ENCODE data around the gene XYLT1.

The XYLT1 gene

GRCh38 chr16:17204644-17205043, 266.1 kb downstream of the XYLT1 start:
- no peak for DNase-seq (ENCODE audit: low read depth, low spot score)

DNA sequence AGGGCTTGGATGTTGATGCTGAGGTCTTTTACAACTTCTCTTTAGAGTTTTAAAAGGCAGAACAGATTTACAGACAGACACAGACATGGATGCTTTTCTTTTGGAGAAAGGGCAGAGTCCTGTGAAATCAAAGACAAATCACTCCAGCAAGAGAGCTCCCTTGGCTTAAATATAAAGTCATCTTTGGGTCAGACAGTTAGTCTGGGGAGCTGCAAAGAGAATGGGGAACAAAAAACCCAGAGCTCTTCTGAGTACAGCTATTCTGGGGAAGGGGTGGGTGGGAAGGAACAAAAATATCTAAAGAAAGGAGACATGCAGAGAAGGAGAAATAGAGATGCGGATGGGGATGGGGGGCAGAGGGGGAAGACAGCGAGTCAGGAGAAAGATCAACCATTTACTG, 266.6 kb downstream of the XYLT1 start:
- DNase-seq (ENCODE audit: low read depth, low spot score), result no peak

DNA sequence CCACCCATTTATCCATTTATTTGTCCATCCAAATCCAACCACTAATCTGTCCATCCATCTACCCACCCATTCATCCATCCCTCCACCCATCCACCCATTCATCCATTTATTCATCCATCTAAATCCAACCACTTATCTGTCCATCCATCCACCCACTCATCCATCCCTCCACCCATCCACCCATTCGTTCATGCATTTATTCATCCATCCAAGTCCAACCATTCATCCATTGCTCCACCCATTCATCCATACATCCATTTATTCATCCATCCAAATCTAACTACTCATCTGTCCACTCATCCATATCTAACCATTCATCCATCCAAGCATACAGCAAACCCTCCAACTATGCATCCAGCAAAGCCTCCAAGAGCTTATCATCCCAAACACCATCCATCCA, 267.3 kb downstream of the XYLT1 start:
- no peak for DNase-seq (ENCODE audit: low read depth, low spot score)

DNA sequence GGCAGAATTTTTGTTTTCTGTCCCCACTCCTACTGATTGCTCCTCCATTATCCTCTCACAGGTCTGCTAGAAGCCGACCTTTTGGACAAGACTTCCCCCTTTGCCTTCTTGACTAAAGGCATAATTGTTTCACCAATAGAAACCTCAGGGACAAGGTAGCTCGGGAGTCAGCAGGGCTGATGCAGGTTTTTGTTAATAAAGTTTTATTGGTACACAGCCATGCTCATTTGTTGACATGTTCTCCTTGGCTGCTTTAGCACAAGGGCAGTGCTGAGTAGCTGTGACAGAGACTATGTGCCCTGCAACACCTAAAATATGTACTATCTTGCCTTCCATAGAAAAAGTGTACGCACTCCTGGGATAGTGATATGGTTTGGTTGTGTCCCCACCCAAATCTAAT, 271.6 kb downstream of the XYLT1 start:
- no peak for DNase-seq (ENCODE audit: low read depth, low spot score)

DNA sequence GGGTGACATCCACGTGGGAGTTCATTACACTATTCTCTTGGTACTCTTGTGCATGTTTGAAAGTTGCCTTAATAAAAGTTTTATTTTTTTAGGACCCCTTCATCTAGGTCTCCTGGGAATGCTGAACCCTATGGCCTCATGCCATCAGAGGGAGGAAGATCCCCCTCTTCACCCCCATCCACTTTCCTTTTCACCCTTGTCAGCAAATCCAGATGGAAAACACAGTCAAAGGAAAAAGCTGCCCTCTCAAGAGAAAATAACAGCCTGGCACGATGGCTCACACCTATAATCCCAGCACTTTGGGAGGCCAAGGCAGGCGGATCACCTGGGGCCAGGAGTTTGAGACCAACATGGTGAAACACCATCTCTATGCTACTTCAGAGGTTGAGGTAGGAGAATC, 274.2 kb downstream of the XYLT1 start:
- no peak for DNase-seq (ENCODE audit: low read depth, low spot score)

DNA sequence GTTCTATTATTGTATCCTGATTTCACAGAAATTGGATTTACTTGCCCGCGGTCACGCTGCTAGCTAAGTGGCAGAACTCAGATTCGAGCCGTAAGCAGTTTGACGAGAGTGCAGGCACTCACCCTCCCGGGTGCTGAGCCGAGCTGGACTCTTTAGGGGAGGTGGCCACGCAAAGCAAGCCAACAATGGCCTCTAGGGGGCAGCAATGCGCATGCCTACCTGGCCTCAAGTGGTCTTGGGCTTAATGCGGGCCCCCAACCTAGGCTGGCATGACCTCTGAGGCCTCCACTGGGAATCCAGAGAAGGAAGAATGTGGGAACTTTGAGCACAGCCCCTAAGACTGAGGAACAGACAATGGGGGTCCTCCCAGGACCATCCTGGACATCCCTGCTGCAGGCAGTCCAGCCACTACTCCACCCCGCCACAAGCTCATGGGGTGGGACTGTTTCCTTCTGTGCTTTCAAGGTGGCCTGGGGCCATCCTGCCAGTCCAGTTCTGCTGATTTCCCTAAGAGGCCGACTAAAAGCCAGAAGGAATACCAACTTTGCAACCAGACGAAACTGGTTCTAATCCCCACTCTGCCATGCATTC, 276.5 kb downstream of the XYLT1 start:
- DNase-seq (ENCODE audit: low read depth, low spot score), result peak; percentile 22

DNA sequence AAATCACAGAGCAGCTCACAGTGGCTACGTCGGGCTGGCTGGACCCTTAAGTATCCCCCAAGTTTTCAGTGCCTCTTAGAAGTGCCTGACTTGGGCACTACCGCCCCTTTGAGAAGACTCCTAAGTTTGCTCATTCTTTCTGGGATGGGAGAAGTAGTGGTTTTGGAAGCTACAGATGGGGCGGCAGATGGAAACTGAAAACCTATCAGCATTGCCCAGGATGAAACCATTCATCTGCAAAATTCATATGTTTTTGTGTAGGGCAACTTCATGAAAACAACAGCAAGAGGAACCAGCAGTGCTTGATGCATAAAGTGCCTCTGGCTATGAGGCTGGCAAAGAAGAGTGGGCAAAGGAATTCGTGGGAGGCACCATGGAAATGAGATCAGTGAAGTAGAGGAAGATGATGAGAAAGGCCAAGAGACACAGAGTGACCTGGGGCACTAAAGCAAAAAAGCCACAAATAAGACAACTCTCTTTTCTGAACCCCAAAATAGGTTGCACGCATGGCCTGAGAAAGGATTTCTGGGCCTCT, 277.1 kb downstream of the XYLT1 start:
- DNase-seq (ENCODE audit: low read depth, low spot score), result no peak

DNA sequence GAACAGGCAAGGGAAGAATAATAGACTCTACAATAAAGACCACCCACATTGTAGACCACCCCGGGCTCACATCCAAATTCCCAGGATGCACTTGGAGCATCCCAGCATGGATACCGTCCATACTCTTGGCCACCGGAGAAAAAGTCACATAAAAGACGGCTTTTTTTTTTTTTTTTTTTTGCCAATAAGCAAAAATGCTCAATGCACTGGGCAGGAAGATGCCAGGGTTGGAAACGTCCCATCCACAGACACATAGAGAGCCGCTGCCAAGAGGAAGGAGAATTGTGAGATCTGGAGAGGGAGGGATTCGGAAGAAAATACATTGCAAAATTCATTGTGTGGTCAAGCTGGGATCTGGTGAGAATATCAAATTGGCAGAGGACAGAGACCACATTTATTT, 286.7 kb downstream of the XYLT1 start:
- no peak for DNase-seq (ENCODE audit: low read depth, low spot score)

DNA sequence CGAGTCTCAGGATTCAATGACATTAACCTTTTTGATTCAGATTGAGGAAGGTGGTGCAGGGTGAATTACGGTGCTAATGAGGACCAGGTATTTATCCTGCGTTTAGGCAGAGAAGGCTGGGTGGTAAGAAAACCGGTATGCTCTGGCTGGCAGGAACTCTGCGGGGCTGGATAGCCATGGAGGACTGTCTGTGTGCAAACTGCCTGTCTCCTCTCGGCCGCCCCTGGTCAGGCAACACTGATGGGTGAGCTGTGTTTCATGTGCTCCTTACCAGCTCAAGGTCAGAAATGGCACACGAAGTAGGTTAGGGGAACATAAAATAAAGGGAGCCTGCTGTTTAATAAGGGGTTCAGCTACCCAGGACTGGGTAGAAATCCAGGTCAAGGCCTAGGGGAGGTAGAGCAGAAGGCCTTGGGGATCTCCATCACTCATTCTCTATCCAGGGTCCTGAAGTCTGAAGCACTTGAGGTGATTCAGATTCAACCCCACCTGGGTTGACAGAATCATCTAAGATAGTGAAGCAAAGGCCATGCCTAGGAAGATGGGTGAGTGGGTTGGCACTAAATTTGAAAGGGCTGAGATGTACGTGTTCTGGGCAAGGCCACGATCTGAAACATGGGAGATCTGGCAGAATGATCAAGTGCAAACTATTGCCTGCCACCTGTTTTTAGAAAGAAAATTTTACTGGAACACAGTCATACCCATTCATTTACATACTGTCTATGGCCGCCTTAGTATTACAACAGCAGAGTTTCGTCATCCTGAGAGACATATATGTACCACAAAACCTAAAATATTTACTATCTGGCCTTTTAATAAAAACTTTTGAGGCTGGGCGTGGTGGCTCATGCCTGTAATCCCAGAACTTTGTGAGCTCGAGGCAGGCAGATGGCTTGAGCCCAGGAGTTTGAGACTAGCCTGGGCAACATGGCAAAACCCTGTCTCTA, 292.5 kb downstream of the XYLT1 start:
- no peak for DNase-seq (ENCODE audit: low read depth, low spot score)

GRCh38 chr16:17177242-17177958, 293.4 kb downstream of the XYLT1 start:
- no peak for DNase-seq (ENCODE audit: low read depth, low spot score)

GRCh38 chr16:17176199-17176598, 294.6 kb downstream of the XYLT1 start:
- no peak for DNase-seq (ENCODE audit: low read depth, low spot score)

- DNase-seq (ENCODE audit: low read depth, low spot score), result no peak
Measured at GRCh38 chr16:17173281-17173680, 297.5 kb downstream of the XYLT1 start.

DNA sequence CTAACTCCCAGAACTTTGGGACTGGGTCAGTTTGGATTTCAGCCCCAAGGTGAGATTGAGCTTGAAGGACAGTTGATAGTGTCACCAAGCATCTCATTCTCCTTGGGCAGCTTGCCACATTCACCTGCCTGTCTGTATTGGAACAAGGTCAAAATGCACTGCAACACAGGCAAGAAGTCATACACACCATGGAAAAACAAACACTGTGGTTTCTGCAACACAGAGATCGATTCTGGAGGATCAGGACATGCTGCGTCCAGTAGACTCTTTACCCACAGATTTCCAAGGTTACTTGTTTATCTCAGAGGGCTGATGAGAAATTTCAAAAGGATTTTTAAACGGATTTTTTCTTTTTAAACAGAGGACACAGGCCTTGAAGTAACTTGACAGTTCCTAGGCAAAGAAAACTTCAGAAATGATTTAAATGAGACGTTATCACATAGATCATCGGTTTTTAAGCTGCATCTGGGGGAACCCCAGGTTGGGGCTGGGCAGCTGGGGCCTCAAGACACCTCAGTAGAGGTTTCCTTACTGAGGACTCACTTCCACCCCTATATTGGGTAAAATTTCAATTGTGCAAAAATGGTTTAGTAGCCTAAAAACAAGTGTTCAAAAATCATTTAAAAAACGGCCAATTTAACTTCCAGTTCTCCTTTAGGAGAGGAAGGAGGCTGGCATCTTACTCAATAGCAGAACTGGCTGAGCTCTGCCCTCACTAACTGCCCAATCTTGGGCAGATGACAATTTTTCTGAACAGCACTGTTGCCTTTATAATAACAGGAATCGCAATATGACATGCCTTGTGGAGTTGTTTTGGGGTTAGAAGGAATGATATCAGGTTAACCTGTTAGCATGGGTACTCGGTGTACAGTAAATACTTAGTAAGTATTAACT, 299.3 kb downstream of the XYLT1 start:
- no peak for DNase-seq (ENCODE audit: low read depth, low spot score)

- no peak for DNase-seq (ENCODE audit: low read depth, low spot score)
Measured at GRCh38 chr16:17170435-17170834, 300.3 kb downstream of the XYLT1 start.

GRCh38 chr16:17168181-17168580, 302.6 kb downstream of the XYLT1 start:
- DNase-seq (ENCODE audit: low read depth, low spot score), result no peak

DNA sequence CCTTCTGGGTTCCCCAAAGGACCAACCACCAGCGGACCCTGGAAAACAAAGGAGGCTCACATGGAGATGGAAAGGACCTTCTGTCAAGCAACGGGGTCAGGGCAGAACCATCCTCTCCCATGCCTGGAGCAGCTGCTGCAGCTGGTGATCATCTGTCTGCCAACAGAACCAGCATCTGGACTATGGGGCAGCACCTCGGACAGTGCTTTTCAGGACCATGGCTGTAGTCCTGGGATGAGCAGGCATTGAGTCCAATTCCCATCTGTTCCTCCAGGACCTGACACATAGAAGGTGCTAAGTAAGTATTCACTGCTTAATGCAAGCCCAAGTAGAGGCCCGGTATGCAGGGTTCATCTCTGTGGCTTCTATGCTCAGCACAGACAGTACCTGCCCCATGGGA, 304.7 kb downstream of the XYLT1 start:
- no peak for DNase-seq (ENCODE audit: low read depth, low spot score)

- no peak for DNase-seq (ENCODE audit: low read depth, low spot score)
Measured at GRCh38 chr16:17162560-17162959, 308.2 kb downstream of the XYLT1 start.

DNA sequence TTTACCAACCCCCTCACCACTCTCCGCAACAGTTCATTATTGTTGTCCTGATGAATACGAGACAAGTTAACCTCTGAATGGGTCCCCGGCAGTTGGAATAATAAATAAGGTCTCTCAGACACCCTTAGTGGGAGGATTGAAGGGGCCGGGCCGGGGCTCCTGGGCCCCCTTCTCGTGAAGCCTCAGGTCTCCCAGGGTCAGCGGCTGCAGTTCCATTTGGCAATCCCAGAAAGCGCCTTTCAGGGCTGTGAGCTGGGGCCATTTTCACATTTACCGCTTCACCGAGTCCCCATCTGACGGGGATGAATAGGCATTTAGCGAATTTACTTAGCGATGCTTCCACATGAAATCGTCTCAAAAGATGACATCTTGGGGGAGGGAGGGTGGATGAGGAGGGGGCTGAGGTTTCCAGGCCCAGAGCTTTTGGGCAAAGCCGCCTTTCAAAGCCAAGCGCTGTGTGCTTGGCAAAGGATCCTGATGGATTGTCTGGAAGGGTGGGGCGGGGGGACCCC, 309.8 kb downstream of the XYLT1 start:
- no peak for DNase-seq (ENCODE audit: low read depth, low spot score)

DNA sequence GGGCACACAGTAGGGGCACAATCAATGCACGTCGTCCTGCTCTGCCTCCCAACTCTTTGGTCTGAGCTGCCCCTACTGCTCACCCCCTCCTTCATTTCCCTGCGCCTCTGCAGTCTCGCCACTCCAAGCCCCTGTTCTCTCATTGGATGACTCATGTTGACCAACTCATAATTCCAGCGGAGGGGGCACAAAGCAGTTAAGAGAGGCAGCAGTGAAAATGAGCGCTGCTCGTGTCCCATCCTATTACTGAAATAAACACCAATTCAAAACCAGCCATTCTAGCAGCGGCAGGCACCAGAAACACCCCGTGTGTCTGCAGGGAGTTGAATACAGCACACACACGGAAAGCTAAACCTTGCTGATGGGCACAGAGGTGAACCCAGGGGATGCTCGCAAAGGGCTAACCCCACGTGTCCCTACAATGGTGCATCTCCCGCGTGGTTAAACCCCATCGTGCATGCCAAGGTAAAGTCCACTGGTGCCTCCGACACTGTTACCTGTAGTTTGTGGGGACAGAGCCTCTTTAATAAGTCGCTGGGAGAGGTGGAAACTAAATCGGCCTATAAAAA, 310.4 kb downstream of the XYLT1 start:
- DNase-seq (ENCODE audit: low read depth, low spot score), result no peak

DNA sequence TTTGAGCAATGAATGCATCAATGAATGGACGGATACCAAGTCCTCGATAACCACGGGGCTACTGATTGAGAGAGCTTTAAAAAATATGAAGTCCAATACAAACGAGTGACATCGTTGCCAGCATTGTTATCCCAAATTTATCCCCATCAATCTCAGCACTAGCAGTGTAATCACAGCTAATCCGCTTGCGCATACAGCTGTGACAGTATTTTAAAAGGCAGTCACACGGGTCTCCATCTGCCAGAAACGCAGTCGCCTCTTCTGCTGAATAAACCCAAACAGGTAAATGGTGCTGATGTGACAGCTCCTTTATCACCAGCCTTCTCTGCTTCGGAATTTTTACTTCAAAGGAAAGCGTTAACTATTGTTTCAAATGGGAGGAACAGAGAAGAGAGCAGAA, 311.1 kb downstream of the XYLT1 start:
- DNase-seq (ENCODE audit: low read depth, low spot score), result no peak

- no peak for DNase-seq (ENCODE audit: low read depth, low spot score)
Measured at GRCh38 chr16:17155936-17156335, 314.8 kb downstream of the XYLT1 start.

Measured in activated CD4-positive, CD25-positive, alpha-beta regulatory T cell treated with anti-CD3 and anti-CD28 coated beads, Interleukin-2, amount 50 U/mL, for 16 hours (primary cell).